DOHH2 (cell line): ENCODE data around the gene RAET1G.
"Not testable (repeated sequence)": the region's sequence is repeated elsewhere in the genome, so short reads cannot be mapped to it uniquely, and the experiment has no call there.

Source experiments
- EZH2phosphoT487 ChIP-seq: fragments of 200-600 bp; sonication (generic); IDR thresholded peaks from 2 replicates; pipeline ENCODE4 v1.6.1; 2017; ENCODE audit warnings: borderline replicate concordance, mild to moderate bottlenecking, antibody characterized with exemption, low read length, moderate library complexity, mixed read lengths
- TF ChIP-seq, protein P1 (sequence below): fragments of 200-600 bp; sonication (generic); IDR thresholded peaks from one replicate; pipeline ENCODE4 v1.5.1; 2014; ENCODE audit warnings: antibody characterized with exemption, mild to moderate bottlenecking, low read depth, low read length; ENCODE audit not compliant: poor library complexity, severe bottlenecking

DNA sequence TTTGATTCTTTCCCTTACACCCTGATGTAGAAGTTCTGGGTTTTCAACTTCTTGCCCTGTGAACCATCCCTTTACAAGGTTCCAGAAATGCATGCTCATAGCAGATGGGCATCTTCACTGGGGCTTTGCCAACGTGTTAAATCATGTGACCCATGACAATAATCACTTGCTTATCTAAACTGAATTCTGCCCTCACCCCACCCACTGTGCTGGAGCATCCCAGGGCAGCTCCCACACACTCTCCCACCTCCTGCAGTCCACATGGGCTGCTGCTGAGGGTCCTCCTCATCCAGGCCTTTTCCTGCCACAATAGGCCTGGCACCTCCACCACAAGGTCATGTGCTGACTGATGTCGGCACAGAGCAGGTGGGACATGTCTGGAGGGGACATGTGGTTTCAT, 45.1 kb upstream of the RAET1G start:
- TF ChIP-seq, protein P1, sequence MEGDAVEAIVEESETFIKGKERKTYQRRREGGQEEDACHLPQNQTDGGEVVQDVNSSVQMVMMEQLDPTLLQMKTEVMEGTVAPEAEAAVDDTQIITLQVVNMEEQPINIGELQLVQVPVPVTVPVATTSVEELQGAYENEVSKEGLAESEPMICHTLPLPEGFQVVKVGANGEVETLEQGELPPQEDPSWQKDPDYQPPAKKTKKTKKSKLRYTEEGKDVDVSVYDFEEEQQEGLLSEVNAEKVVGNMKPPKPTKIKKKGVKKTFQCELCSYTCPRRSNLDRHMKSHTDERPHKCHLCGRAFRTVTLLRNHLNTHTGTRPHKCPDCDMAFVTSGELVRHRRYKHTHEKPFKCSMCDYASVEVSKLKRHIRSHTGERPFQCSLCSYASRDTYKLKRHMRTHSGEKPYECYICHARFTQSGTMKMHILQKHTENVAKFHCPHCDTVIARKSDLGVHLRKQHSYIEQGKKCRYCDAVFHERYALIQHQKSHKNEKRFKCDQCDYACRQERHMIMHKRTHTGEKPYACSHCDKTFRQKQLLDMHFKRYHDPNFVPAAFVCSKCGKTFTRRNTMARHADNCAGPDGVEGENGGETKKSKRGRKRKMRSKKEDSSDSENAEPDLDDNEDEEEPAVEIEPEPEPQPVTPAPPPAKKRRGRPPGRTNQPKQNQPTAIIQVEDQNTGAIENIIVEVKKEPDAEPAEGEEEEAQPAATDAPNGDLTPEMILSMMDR = not testable (repeated sequence)
- TF ChIP-seq EZH2phosphoT487 = not testable (repeated sequence)
